HepG2 (cell line): Measurements from ENCODE around the gene MAPK11. TPM values are rescaled to one million over a fixed set of nuclear protein-coding genes. Genes with fewer than 3 reads are reported as not detected.

ENCODE experiments used
- LRRFIP1 ChIP-seq: sonication (generic); formaldehyde crosslinking; conservative IDR thresholded peaks from 2 replicates; pipeline ENCODE4 v1.4.0; 2020; ENCODE audit warnings: missing genetic modification reagents
- MATR3 ChIP-seq: sonication (generic); formaldehyde crosslinking; IDR thresholded peaks from 2 replicates; pipeline ENCODE4 v1.4.0; 2020; ENCODE audit warnings: missing genetic modification reagents
- NFKB2 ChIP-seq: sonication (generic); formaldehyde crosslinking; IDR thresholded peaks from 2 replicates; pipeline ENCODE4 v1.4.0; 2020; ENCODE audit warnings: missing genetic modification reagents, borderline replicate concordance
- NR2F1 ChIP-seq, 2 experiments: fragments of 450-650 bp in 1 of 2; formaldehyde crosslinking in 1 of 2; IDR thresholded peaks; 2 replicates each; pipeline versions ENCODE4 v1.5.0 to v1.6.1; 2016 to 2020; ENCODE audit warnings: mild to moderate bottlenecking in 1 of 2, missing compliant biosample characterization in 1 of 2, missing genetic modification reagents in 1 of 2, moderate library complexity in 1 of 2
- ZHX2 ChIP-seq, 2 experiments: sonication (generic) in 1 of 2; formaldehyde crosslinking in 1 of 2; IDR thresholded peaks; 2 replicates each; pipeline versions ENCODE4 v1.6.1 to v1.9.0; 2014 to 2022; ENCODE audit warnings: antibody characterized with exemption in 1 of 2, borderline replicate concordance in 1 of 2, inconsistent platforms in 1 of 2, low read depth in 1 of 2, missing genetic modification reagents in 1 of 2
- ZNF264 ChIP-seq: sonication (generic); formaldehyde crosslinking; IDR thresholded peaks from 2 replicates; pipeline ENCODE4 v1.4.0; 2020; ENCODE audit warnings: missing genetic modification reagents
- ZNF407 ChIP-seq: sonication (generic); formaldehyde crosslinking; IDR thresholded peaks from one replicate; pipeline ENCODE4 v1.5.1; 2020; ENCODE audit warnings: mild to moderate bottlenecking, missing genetic modification reagents; ENCODE audit errors: not compliant biosample characterization
- ZNF550 ChIP-seq: sonication (generic); formaldehyde crosslinking; IDR thresholded peaks from 2 replicates; pipeline ENCODE4 v1.4.0; 2020; ENCODE audit warnings: mild to moderate bottlenecking, missing genetic modification reagents, borderline replicate concordance
- ZNF883 ChIP-seq: sonication (generic); formaldehyde crosslinking; IDR thresholded peaks from 2 replicates; pipeline ENCODE4 v1.5.1; 2020; ENCODE audit warnings: mild to moderate bottlenecking, missing genetic modification reagents; ENCODE audit errors: not compliant biosample characterization
- polyA plus RNA-seq, 8 experiments: library from polyadenylated mRNA; depleted of rRNA in 3 of 8; stranded (reverse) in 7 of 8; unstranded in 1 of 8; fragments of >200 nt; fragmentation: Illumina TruSeq in 4 of 8; extraction: Trizol in 4 of 8; gene quantifications; 2 replicates each; pipeline versions ENCODE4 v1.2.1 to v1.2.3, GENCODE V29; 2011 to 2016; ENCODE audit warnings: low read depth in 4 of 8, missing spikeins in 1 of 8, mixed read lengths in 1 of 8; ENCODE audit not compliant: insufficient read depth in 1 of 8
- total RNA-seq, 5 experiments: library from RNA; depleted of rRNA; stranded (reverse); fragments of >200 nt; fragmentation: Illumina TruSeq; extraction: Trizol; gene quantifications; 2 replicates each; pipeline ENCODE4 v1.2.3, GENCODE V29; 2016; ENCODE audit warnings: low read depth in 1 of 5

Gene MAPK11
- total and polyA plus RNA-seq, 2 of the 13 experiments (the other 11 are each of a cell fraction or from before 2014, with no cell fraction given) = 0.15 to 0.17 TPM

- TF ChIP-seq ZHX2 (IDR thresholded peaks at IDR 0.05; ENCODE audit: low read depth) = no peak
- TF ChIP-seq ZHX2 (CRISPR knock-in tag; IDR thresholded peaks at IDR 0.05; ENCODE audit: borderline replicate concordance) = 0 out of 2 replicates have a peak, but pooled peaks have one; percentile 49
- TF ChIP-seq ZNF550 (CRISPR knock-in tag) = no peak
- peak; percentile 96 for TF ChIP-seq NFKB2 (CRISPR knock-in tag)
- TF ChIP-seq ZNF407 (CRISPR knock-in tag) = no peak
- TF ChIP-seq NR2F1 (CRISPR knock-in tag; IDR thresholded peaks at IDR 0.05) = peak in 1 of 2 experiments; percentile 34; a peak in 1 of 4 replicates
- 0 out of 2 replicates have a peak, but pooled peaks have one; percentile 84 for TF ChIP-seq LRRFIP1 (CRISPR knock-in tag)
- no peak for TF ChIP-seq MATR3 (CRISPR knock-in tag)
- TF ChIP-seq ZNF264 (CRISPR knock-in tag) = 0 out of 2 replicates have a peak, but pooled peaks have one; percentile 37
- peak; percentile 83 for TF ChIP-seq ZNF883
Measured at GRCh38 chr22:50270666-50271394, 650 bp upstream of the MAPK11 start (continued).
